Gastrocnemius medialis (tissue), 4 donors: ENCODE results near the gene IGLL1. TPM values are rescaled to one million over a fixed set of nuclear protein-coding genes. Genes with fewer than 3 reads are reported as not detected.
"Not testable (repeated sequence)": the region's sequence is repeated elsewhere in the genome, so short reads cannot be mapped to it uniquely, and the experiment has no call there.

ENCODE experiments used
- ATAC-seq, 2 donors: fragments of 150-250 bp; one replicate each; pipeline ENCODE4 v1.9.1; 2016
- DNase-seq, 2 donors: peaks; one replicate each; pipeline ENCODE4 v3.0.0-alpha.2; 2019
- H3K27ac ChIP-seq, 4 donors: fragments of 200-600 bp; sonication (generic); 1 replicate in 1 of 4; 2 replicates in 3 of 4; pipeline ENCODE4 v1.5.1; 2016 to 2018; ENCODE audit warnings: mild to moderate bottlenecking in 2 of 4, moderate library complexity in 1 of 4
- H3K27me3 ChIP-seq, 3 donors: fragments of 200-600 bp; sonication (generic) in 2 of 3; 1 replicate in 1 of 3; 2 replicates in 2 of 3; pipeline versions ENCODE4 v1.5.1 to v1.6.0; 2016 to 2019; ENCODE audit warnings: mild to moderate bottlenecking in 1 of 3, moderate library complexity in 1 of 3
- H3K36me3 ChIP-seq, 2 donors: fragments of 200-600 bp; sonication (generic) in 1 of 2; one replicate each; pipeline ENCODE4 v1.5.1; 2017 to 2018
- H3K4me1 ChIP-seq, 2 donors: fragments of 200-600 bp; sonication (generic) in 1 of 2; one replicate each; pipeline ENCODE4 v1.5.1; 2016 to 2017; ENCODE audit warnings: mild to moderate bottlenecking in 2 of 2
- H3K4me3 ChIP-seq, 4 donors: fragments of 200-600 bp; sonication (generic) in 3 of 4; 1 replicate in 1 of 4; 2 replicates in 3 of 4; pipeline ENCODE4 v1.5.1; 2016 to 2019; ENCODE audit warnings: mild to moderate bottlenecking in 2 of 4
- H3K9me3 ChIP-seq, 3 donors: fragments of 200-600 bp; sonication (generic) in 2 of 3; 1 replicate in 1 of 3; 2 replicates in 2 of 3; pipeline ENCODE4 v1.5.1; 2016 to 2019
- POLR2A ChIP-seq, 2 donors: fragments of 450-650 bp; IDR thresholded peaks; one replicate each; pipeline ENCODE4 v1.6.1; 2017; ENCODE audit warnings: antibody characterized with exemption in 2 of 2, mild to moderate bottlenecking in 2 of 2, moderate library complexity in 2 of 2
- in situ Hi-C, 4 donors: fragments of 200-750 bp; cut with MboI; loops; one replicate each; pipeline versions ENCODE4 v1.15.0 to v1.8.0; 2017; ENCODE audit warnings: low sequenced_read_pairs in 4 of 4
- intact Hi-C: fragments of 100-400 bp; cut with DNase I; formaldehyde crosslinking; loops from one replicate; pipeline ENCODE4 v1.15.1; 2023; ENCODE audit warnings: low total_unique reads
- total RNA-seq, 4 donors: library from RNA; depleted of rRNA; stranded (reverse); fragments of >200 nt; gene quantifications; one replicate each; pipeline versions ENCODE4 v1.1.0 to v1.2.3, GENCODE V29; 2016
- TF ChIP-seq, protein P1 (sequence below), 5 experiments: fragments of 450-650 bp in 3 of 5; fragments of 200-600 bp in 2 of 5; sonication (generic) in 2 of 5; IDR thresholded peaks in 4 of 5; conservative IDR thresholded peaks in 1 of 5; 1 replicate in 4 of 5; 2 replicates in 1 of 5; pipeline ENCODE4 v1.5.1; 2016 to 2019; ENCODE audit warnings: antibody characterized with exemption in 5 of 5, mild to moderate bottlenecking in 3 of 5, moderate library complexity in 3 of 5

IGLL1 gene
- total RNA-seq, 4 donors from 2014 or later: not detected

- no peaks in the 10 kb centered on the region for H3K9me3 ChIP-seq
- intact Hi-C loops: no loop called here
These were observed 17.0 kb downstream of the IGLL1 start for GRCh38 chr22:23563111-23563510.

DNA sequence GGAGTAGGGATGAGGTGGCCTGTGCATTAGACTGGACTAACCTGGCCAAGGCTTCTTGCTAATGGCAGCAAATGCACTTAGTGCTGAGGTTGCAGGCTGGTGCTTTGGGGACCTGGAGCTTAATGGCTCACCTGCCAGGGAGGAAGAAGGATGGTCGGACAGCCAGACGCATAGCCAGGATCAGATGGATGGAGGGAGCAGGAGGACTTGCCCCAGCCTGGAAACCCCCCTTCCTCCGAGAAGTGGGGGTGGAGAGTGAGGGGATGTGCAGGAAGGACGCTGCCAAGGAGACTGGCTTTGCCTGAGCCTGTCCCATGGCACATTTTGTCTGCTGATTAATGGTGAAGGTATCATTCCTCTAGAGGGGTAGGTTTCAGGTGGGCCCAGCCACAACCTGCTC, 17.9 kb downstream of the IGLL1 start:
- DNase-seq (no peak), ATAC-seq (no peak)
- Histone ChIP-seq H3K36me3 (no peaks in the 10 kb centered on the region), H3K27me3 (peaks cover 24 to 43% (median 29%) of the 10 kb centered on the region in 3 donors), H3K27ac (no peak overlapping the region), H3K4me1 (no peaks in the 10 kb centered on the region), H3K4me3 (no peak overlapping the region), H3K9me3 (no peaks in the 10 kb centered on the region)
- TF ChIP-seq POLR2A (IDR thresholded peaks at IDR 0.05): no peak
- TF ChIP-seq, protein P1, sequence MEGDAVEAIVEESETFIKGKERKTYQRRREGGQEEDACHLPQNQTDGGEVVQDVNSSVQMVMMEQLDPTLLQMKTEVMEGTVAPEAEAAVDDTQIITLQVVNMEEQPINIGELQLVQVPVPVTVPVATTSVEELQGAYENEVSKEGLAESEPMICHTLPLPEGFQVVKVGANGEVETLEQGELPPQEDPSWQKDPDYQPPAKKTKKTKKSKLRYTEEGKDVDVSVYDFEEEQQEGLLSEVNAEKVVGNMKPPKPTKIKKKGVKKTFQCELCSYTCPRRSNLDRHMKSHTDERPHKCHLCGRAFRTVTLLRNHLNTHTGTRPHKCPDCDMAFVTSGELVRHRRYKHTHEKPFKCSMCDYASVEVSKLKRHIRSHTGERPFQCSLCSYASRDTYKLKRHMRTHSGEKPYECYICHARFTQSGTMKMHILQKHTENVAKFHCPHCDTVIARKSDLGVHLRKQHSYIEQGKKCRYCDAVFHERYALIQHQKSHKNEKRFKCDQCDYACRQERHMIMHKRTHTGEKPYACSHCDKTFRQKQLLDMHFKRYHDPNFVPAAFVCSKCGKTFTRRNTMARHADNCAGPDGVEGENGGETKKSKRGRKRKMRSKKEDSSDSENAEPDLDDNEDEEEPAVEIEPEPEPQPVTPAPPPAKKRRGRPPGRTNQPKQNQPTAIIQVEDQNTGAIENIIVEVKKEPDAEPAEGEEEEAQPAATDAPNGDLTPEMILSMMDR (IDR thresholded peaks at IDR 0.05 in 4 of 5, conservative IDR thresholded peaks at IDR 0.05 in 1 of 5): no peak
- in situ Hi-C loops: no loop called here
- intact Hi-C loops: no loop called here

More at GRCh38 chr22:23563111-23563510, 17.0 kb downstream of the IGLL1 start:
- no peaks in the 10 kb centered on the region for H3K4me1 ChIP-seq
- no peak overlapping the region for H3K27ac ChIP-seq
- peaks cover 24 to 43% (median 32%) of the 10 kb centered on the region in 3 donors for H3K27me3 ChIP-seq
- H3K4me3 ChIP-seq: no peak overlapping the region
- TF ChIP-seq POLR2A (IDR thresholded peaks at IDR 0.05): no peak
- TF ChIP-seq, protein P1 (IDR thresholded peaks at IDR 0.05 in 4 of 5, conservative IDR thresholded peaks at IDR 0.05 in 1 of 5): no peak
- DNase-seq: no peak
- in situ Hi-C loops: no loop called here
- no peaks in the 10 kb centered on the region for H3K36me3 ChIP-seq
- ATAC-seq: no peak

- H3K4me1 ChIP-seq, intact Hi-C loops, H3K4me3 ChIP-seq, H3K9me3 ChIP-seq, H3K27ac ChIP-seq, in situ Hi-C loops, DNase-seq, ATAC-seq, H3K36me3 ChIP-seq: not testable (repeated sequence)
- peaks cover 15 to 35% (median 23%) of the 10 kb centered on the region in 3 donors for H3K27me3 ChIP-seq
These were observed 19.0 kb downstream of the IGLL1 start for GRCh38 chr22:23561025-23561510.

GRCh38 chr22:23560215-23560614, 19.9 kb downstream of the IGLL1 start:
- DNase-seq, intact Hi-C loops, in situ Hi-C loops, H3K36me3 ChIP-seq, H3K9me3 ChIP-seq, H3K4me1 ChIP-seq, H3K4me3 ChIP-seq, ATAC-seq, H3K27ac ChIP-seq: not testable (repeated sequence)
- peaks cover 6 to 29% (median 17%) of the 10 kb centered on the region in 3 donors for H3K27me3 ChIP-seq

GRCh38 chr22:23557467-23557866, 22.6 kb downstream of the IGLL1 start:
- H3K27me3 ChIP-seq: peaks cover 0 to 21% (median 13%) of the 10 kb centered on the region in 3 donors
- TF ChIP-seq, protein P1 (IDR thresholded peaks at IDR 0.05 in 4 of 5, conservative IDR thresholded peaks at IDR 0.05 in 1 of 5): no peak
- no peak for TF ChIP-seq POLR2A (IDR thresholded peaks at IDR 0.05)

GRCh38 chr22:23557036-23557435, 23.1 kb downstream of the IGLL1 start:
- H3K36me3 ChIP-seq: no peaks in the 10 kb centered on the region
- in situ Hi-C loops: no loop called here

More at GRCh38 chr22:23557467-23557866, 22.6 kb downstream of the IGLL1 start:
- H3K4me1 ChIP-seq: no peaks in the 10 kb centered on the region
- H3K36me3 ChIP-seq: no peaks in the 10 kb centered on the region
- intact Hi-C loops (no loop called here), in situ Hi-C loops (no loop called here)
- H3K9me3 ChIP-seq: no peaks in the 10 kb centered on the region
- ATAC-seq: no peak
- no peak overlapping the region for H3K27ac ChIP-seq
- DNase-seq: no peak
- H3K4me3 ChIP-seq: no peak overlapping the region

More at GRCh38 chr22:23557036-23557435, 23.1 kb downstream of the IGLL1 start:
- no peak overlapping the region for H3K4me3 ChIP-seq
- no peaks in the 10 kb centered on the region for H3K9me3 ChIP-seq
- no peak overlapping the region for H3K27ac ChIP-seq
- H3K27me3 ChIP-seq: peaks cover 0 to 20% (median 13%) of the 10 kb centered on the region in 3 donors
- H3K4me1 ChIP-seq: no peaks in the 10 kb centered on the region
- intact Hi-C loops: no loop called here
- no peak for ATAC-seq
- DNase-seq: no peak
- no peak for TF ChIP-seq POLR2A (IDR thresholded peaks at IDR 0.05)
- TF ChIP-seq, protein P1 (IDR thresholded peaks at IDR 0.05 in 4 of 5, conservative IDR thresholded peaks at IDR 0.05 in 1 of 5): no peak
